Measurements from ENCODE around the gene RPS17.

DNA sequence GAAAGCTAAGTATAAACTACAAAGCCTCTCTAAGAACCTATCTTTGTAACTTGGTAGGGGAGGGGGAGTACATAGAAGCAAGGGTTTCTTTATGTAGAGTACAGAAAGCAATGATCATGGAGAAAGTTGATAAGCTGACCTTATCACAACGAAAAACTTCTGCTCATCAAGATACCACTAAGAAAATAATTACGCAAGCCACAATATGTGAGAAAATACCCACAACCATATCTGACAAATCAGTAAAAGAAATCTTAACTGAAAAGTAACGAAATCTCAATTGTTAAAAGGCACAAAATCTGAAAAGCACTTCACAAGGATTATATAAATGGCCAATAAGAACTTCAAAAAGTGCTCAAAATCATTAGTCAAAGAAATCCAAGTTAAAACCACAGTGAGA, 35.1 kb upstream of the RPS17 start:
- no peak for TF ChIP-seq NFIC (IDR thresholded peaks at IDR 0.05)
- no peak for TF ChIP-seq EP300 (IDR thresholded peaks at IDR 0.05; ENCODE audit: borderline replicate concordance)
- no peak for TF ChIP-seq YY1 (IDR thresholded peaks at IDR 0.05; ENCODE audit: low read depth)
- TF ChIP-seq ZBTB7A (IDR thresholded peaks at IDR 0.05; ENCODE audit: low read depth): no peak
- TF ChIP-seq, protein P1, sequence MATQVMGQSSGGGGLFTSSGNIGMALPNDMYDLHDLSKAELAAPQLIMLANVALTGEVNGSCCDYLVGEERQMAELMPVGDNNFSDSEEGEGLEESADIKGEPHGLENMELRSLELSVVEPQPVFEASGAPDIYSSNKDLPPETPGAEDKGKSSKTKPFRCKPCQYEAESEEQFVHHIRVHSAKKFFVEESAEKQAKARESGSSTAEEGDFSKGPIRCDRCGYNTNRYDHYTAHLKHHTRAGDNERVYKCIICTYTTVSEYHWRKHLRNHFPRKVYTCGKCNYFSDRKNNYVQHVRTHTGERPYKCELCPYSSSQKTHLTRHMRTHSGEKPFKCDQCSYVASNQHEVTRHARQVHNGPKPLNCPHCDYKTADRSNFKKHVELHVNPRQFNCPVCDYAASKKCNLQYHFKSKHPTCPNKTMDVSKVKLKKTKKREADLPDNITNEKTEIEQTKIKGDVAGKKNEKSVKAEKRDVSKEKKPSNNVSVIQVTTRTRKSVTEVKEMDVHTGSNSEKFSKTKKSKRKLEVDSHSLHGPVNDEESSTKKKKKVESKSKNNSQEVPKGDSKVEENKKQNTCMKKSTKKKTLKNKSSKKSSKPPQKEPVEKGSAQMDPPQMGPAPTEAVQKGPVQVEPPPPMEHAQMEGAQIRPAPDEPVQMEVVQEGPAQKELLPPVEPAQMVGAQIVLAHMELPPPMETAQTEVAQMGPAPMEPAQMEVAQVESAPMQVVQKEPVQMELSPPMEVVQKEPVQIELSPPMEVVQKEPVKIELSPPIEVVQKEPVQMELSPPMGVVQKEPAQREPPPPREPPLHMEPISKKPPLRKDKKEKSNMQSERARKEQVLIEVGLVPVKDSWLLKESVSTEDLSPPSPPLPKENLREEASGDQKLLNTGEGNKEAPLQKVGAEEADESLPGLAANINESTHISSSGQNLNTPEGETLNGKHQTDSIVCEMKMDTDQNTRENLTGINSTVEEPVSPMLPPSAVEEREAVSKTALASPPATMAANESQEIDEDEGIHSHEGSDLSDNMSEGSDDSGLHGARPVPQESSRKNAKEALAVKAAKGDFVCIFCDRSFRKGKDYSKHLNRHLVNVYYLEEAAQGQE (IDR thresholded peaks at IDR 0.05; ENCODE audit: low read depth): no peak
- no peak for TF ChIP-seq CEBPB (IDR thresholded peaks at IDR 0.05)

All from Ishikawa (cell line).